Heart left ventricle (tissue), 13 donors: ENCODE data around the gene RAD51B.

Experiments
- POLR2A ChIP-seq, 2 donors: fragments of 450-650 bp; IDR thresholded peaks; one replicate each; pipeline ENCODE4 v1.6.1; 2017; ENCODE audit warnings: antibody characterized with exemption in 2 of 2, mild to moderate bottlenecking in 2 of 2, moderate library complexity in 2 of 2
- TF ChIP-seq, protein P1 (sequence below), 12 donors: fragments of 200-600 bp; sonication (generic) in 4 of 12; IDR thresholded peaks; one replicate each; pipeline versions ENCODE4 v1.5.0 to v1.8.0; 2018 to 2022; ENCODE audit warnings: antibody characterized with exemption in 12 of 12, mild to moderate bottlenecking in 5 of 12
- donor health status: ischemic (EF 13 %, LVEDD 7.1; RV severe dilation, severe dysfunction).
- donor health status: DM: no; HTN: yes; CAD: no.
- donor health status: DM: no; HTN: no; CAD: no.
- donor health status: ischemic (EF 25% LVEDD 6.9; RV normal size, moderate dysfunction).
- donor health status: ischemic (EF 25% LVEDD 5.7; RV mildly dilated, moderate dysfunction).
- donor health status: ischemic (EF 35%, LVEDD 5.7; RV mildly dilated, moderate dysfunction).
- donor health status: nonischemic (EF 11% LVEDD 7.7; RV severe dilation, severe dysfunction).
- donor health status: DM: yes; HTN: yes; CAD: no.
- donor health status: PGD.
- donor health status: ischemic (EF 29% LVEDD 5.4; RV normal size, mild dysfunction).
- donor health status: nonischemic (EF 23%, LVEDD 6.1; RV moderate dilation, normal function).

DNA sequence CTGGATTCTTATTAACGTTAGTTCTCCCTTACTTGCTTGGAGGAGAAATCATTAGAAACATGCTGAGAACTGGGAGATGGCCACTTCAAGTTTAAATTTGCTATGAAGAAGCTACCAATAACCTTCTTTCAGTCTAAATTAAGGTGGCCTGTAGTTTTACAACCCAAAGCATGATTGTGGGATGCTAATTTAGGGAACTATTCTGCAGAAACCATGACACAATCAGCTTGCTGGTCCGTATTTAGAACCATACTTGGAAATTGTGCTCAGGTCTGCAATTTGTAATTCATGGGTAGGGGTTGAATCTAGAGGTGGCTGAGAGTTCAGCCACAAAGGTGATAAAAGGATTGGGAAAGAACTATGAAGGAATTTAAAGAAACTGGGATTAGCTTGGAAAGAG, 405.7 kb downstream of the RAD51B start:
- no peak for TF ChIP-seq POLR2A (IDR thresholded peaks at IDR 0.05)
- TF ChIP-seq, protein P1, sequence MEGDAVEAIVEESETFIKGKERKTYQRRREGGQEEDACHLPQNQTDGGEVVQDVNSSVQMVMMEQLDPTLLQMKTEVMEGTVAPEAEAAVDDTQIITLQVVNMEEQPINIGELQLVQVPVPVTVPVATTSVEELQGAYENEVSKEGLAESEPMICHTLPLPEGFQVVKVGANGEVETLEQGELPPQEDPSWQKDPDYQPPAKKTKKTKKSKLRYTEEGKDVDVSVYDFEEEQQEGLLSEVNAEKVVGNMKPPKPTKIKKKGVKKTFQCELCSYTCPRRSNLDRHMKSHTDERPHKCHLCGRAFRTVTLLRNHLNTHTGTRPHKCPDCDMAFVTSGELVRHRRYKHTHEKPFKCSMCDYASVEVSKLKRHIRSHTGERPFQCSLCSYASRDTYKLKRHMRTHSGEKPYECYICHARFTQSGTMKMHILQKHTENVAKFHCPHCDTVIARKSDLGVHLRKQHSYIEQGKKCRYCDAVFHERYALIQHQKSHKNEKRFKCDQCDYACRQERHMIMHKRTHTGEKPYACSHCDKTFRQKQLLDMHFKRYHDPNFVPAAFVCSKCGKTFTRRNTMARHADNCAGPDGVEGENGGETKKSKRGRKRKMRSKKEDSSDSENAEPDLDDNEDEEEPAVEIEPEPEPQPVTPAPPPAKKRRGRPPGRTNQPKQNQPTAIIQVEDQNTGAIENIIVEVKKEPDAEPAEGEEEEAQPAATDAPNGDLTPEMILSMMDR (IDR thresholded peaks at IDR 0.05), result no peak
